Spleen (tissue), 11 donors: ENCODE results near the gene RFX3. TPM values are rescaled to one million over a fixed set of nuclear protein-coding genes. Genes with fewer than 3 reads are reported as not detected.

ENCODE experiments used
- DNase-seq: peaks from one replicate; pipeline ENCODE4 v3.0.0-alpha.2; 2020
- H3K27ac ChIP-seq, 8 donors: fragments of 200-600 bp; sonication (generic) in 7 of 8; 1 replicate in 4 of 8; 2 replicates in 4 of 8; pipeline versions ENCODE4 v1.5.0 to v1.8.0; 2016 to 2021; ENCODE audit warnings: inconsistent platforms in 4 of 8, mild to moderate bottlenecking in 4 of 8, moderate library complexity in 1 of 8
- H3K27me3 ChIP-seq, 7 donors: fragments of 200-600 bp; sonication (generic) in 6 of 7; replicated peaks in 1 of 7; 1 replicate in 4 of 7; 2 replicates in 3 of 7; pipeline versions ENCODE4 v1.5.0 to v1.8.0; 2016 to 2021; ENCODE audit warnings: inconsistent platforms in 3 of 7, mild to moderate bottlenecking in 1 of 7
- H3K36me3 ChIP-seq, 6 donors: fragments of 200-600 bp; sonication (generic) in 5 of 6; 1 replicate in 4 of 6; 2 replicates in 2 of 6; pipeline versions ENCODE4 v1.5.0 to v1.8.0; 2016 to 2021; ENCODE audit warnings: inconsistent platforms in 2 of 6
- H3K4me1 ChIP-seq, 6 donors: fragments of 200-600 bp; sonication (generic) in 5 of 6; 1 replicate in 3 of 6; 2 replicates in 3 of 6; pipeline versions ENCODE4 v1.5.0 to v1.8.0; 2016 to 2021; ENCODE audit warnings: inconsistent platforms in 3 of 6
- H3K4me3 ChIP-seq, 8 donors: fragments of 200-600 bp; sonication (generic) in 7 of 8; 1 replicate in 4 of 8; 2 replicates in 4 of 8; pipeline versions ENCODE4 v1.5.0 to v1.8.0; 2016 to 2021; ENCODE audit warnings: inconsistent platforms in 4 of 8, mild to moderate bottlenecking in 4 of 8, moderate library complexity in 2 of 8
- H3K9me3 ChIP-seq, 8 donors: fragments of 200-600 bp; sonication (generic) in 7 of 8; 1 replicate in 4 of 8; 2 replicates in 4 of 8; pipeline versions ENCODE4 v1.5.0 to v1.8.0; 2016 to 2021; ENCODE audit warnings: inconsistent platforms in 4 of 8
- CTCF ChIP-seq, 11 experiments: fragments of 200-600 bp in 7 of 11; fragments of 450-650 bp in 4 of 11; sonication (generic) in 4 of 11; IDR thresholded peaks in 8 of 11; conservative IDR thresholded peaks in 3 of 11; 1 replicate in 7 of 11; 2 replicates in 4 of 11; pipeline versions ENCODE4 v1.4.0 to v1.8.0; 2016 to 2021; ENCODE audit warnings: antibody characterized with exemption in 11 of 11, inconsistent platforms in 4 of 11, mild to moderate bottlenecking in 1 of 11
- POLR2A ChIP-seq, 3 donors: fragments of 450-650 bp; IDR thresholded peaks; one replicate each; pipeline ENCODE4 v1.5.1; 2017; ENCODE audit warnings: antibody characterized with exemption in 3 of 3, mild to moderate bottlenecking in 1 of 3
- POLR2AphosphoS5 ChIP-seq, 3 donors: sonication (generic); formaldehyde crosslinking; IDR thresholded peaks; one replicate each; pipeline ENCODE4 v1.5.1; 2017; ENCODE audit warnings: antibody characterized with exemption in 3 of 3
- WGBS, 5 donors: extraction: QIAGEN DNeasy Blood & Tissue Kit in 3 of 5; methylation state at CpG; one replicate each; pipeline versions ENCODE4 v1.1.5 to v1.1.7; 2013 to 2018; 5-methylcytosine and 5-hydroxymethylcytosine counted together
- intact Hi-C: fragments of 100-400 bp; cut with DNase I; formaldehyde crosslinking; loops from one replicate; pipeline ENCODE4 v1.15.0; 2023; ENCODE audit warnings: low total_unique reads
- polyA plus RNA-seq, 3 donors: library from polyadenylated mRNA; stranded (reverse); fragments of 200-250 nt; gene quantifications; one replicate each; pipeline ENCODE4 v1.2.1, GENCODE V29; 2013
- total RNA-seq, 7 donors: library from RNA; depleted of rRNA in 3 of 7; stranded (reverse); fragments of >200 nt in 3 of 7; fragmentation: NEBNext Ultra II Directional in 4 of 7; extraction: Animal tissue kit (Norgen Biotek cat#: 25700) in 4 of 7; gene quantifications; one replicate each; pipeline versions ENCODE4 v1.1.0 to v1.2.1, GENCODE V29; 2016 to 2021
- donor health status: healthy with polysubstance abuse.
- donor health status: DM: no; HTN: no; CAD: no; lungs with moderate emphysema.
- donor health status: DM: no; HTN: no; CAD: no.
- donor health status: Bipolar disorder and iron deficiency.
- donor health status: healthy.
- donor health status: DM: no; HTN: no; CAD: no.
- donor health status: DM: yes; HTN: yes; CAD: no.

Gene RFX3
- total and polyA plus RNA-seq, 10 donors, result 2.5 to 25.9 (median 19.1) TPM

- H3K27me3 ChIP-seq, result no peaks in the 10 kb centered on the region
- DNase-seq, result no peak
- peaks cover 0 to 3% (median 0%) of the 10 kb centered on the region in 6 donors for H3K4me1 ChIP-seq
- 80 to 99% (median 98%) methylated on average over 3 of the region's 3 CpGs for WGBS, 5 donors
- intact Hi-C loops, result no loop called here
- no peaks in the 10 kb centered on the region for H3K9me3 ChIP-seq
- TF ChIP-seq POLR2A (IDR thresholded peaks at IDR 0.05) (no peak), POLR2AphosphoS5 (IDR thresholded peaks at IDR 0.05) (no peak)
- no peak overlapping the region for H3K4me3 ChIP-seq
- peaks cover 0 to 11% (median 0%) of the 10 kb centered on the region in 6 donors for H3K36me3 ChIP-seq
- no peak overlapping the region for H3K27ac ChIP-seq
Measured at GRCh38 chr9:3346549-3346948, 179.3 kb downstream of the RFX3 start.

GRCh38 chr9:3343671-3344070, 182.1 kb downstream of the RFX3 start:
- no peak for DNase-seq
- Histone ChIP-seq H3K27ac (no peak overlapping the region), H3K27me3 (no peaks in the 10 kb centered on the region), H3K36me3 (peaks cover 0 to 11% (median 0%) of the 10 kb centered on the region in 6 donors), H3K9me3 (peaks cover 0 to 13% (median 0%) of the 10 kb centered on the region in 8 donors), H3K4me3 (no peak overlapping the region), H3K4me1 (peaks cover 0 to 3% (median 0%) of the 10 kb centered on the region in 6 donors)
- no peak for TF ChIP-seq CTCF (IDR thresholded peaks at IDR 0.05 in 8 of 11, conservative IDR thresholded peaks at IDR 0.05 in 3 of 11)
- no peak for TF ChIP-seq POLR2AphosphoS5 (IDR thresholded peaks at IDR 0.05)
- TF ChIP-seq POLR2A (IDR thresholded peaks at IDR 0.05), result no peak
- intact Hi-C loops, result no loop called here

- WGBS, 5 donors, result 55 to 93% (median 62%) methylated on average over 2 of the region's 2 CpGs
- TF ChIP-seq CTCF (IDR thresholded peaks at IDR 0.05 in 8 of 11, conservative IDR thresholded peaks at IDR 0.05 in 3 of 11) (no peak), POLR2AphosphoS5 (IDR thresholded peaks at IDR 0.05) (no peak), POLR2A (IDR thresholded peaks at IDR 0.05) (no peak)
Measured at GRCh38 chr9:3342159-3342777, 183.5 kb downstream of the RFX3 start.

GRCh38 chr9:3337515-3338225, 188.1 kb downstream of the RFX3 start:
- H3K36me3 ChIP-seq, result no peaks in the 10 kb centered on the region
- intact Hi-C loops, result no loop called here
- H3K4me1 ChIP-seq, result peaks cover 0 to 12% (median 4%) of the 10 kb centered on the region in 6 donors
- H3K9me3 ChIP-seq, result peaks cover 0 to 13% (median 0%) of the 10 kb centered on the region in 8 donors
- no peaks in the 10 kb centered on the region for H3K27me3 ChIP-seq
- 69 to 89% (median 81%) methylated on average over 3 of the region's 3 CpGs for WGBS, 5 donors
- H3K4me3 ChIP-seq, result no peak overlapping the region
- DNase-seq, result no peak
- H3K27ac ChIP-seq, result peak overlapping the region in 1 of 8 donors; percentile 11
- TF ChIP-seq POLR2AphosphoS5 (IDR thresholded peaks at IDR 0.05) (no peak), CTCF (IDR thresholded peaks at IDR 0.05 in 8 of 11, conservative IDR thresholded peaks at IDR 0.05 in 3 of 11) (no peak), POLR2A (IDR thresholded peaks at IDR 0.05) (no peak)

More at GRCh38 chr9:3342159-3342777, 183.5 kb downstream of the RFX3 start:
- peaks cover 0 to 13% (median 0%) of the 10 kb centered on the region in 8 donors for H3K9me3 ChIP-seq
- peaks cover 0 to 11% (median 0%) of the 10 kb centered on the region in 6 donors for H3K36me3 ChIP-seq
- H3K27me3 ChIP-seq, result no peaks in the 10 kb centered on the region
- H3K4me3 ChIP-seq, result no peak overlapping the region
- intact Hi-C loops, result no loop called here
- peaks cover 0 to 12% (median 4%) of the 10 kb centered on the region in 6 donors for H3K4me1 ChIP-seq
- H3K27ac ChIP-seq, result no peak overlapping the region
- no peak for DNase-seq
